Breast epithelium (tissue), 4 donors: ENCODE results near the gene KANSL2. TPM values are rescaled to one million over a fixed set of nuclear protein-coding genes. Genes with fewer than 3 reads are reported as not detected.
"Not testable (repeated sequence)": the region's sequence is repeated elsewhere in the genome, so short reads cannot be mapped to it uniquely, and the experiment has no call there.

ENCODE experiments used
- DNase-seq, 2 donors: peaks; one replicate each; pipeline ENCODE4 v3.0.0-alpha.2; 2019; ENCODE audit warnings: low spot score in 2 of 2
- H3K27ac ChIP-seq, 2 donors: fragments of 200-600 bp; sonication (generic) in 1 of 2; one replicate each; pipeline ENCODE4 v1.5.1; 2016 to 2019; ENCODE audit warnings: mild to moderate bottlenecking in 1 of 2
- H3K27me3 ChIP-seq, 2 donors: fragments of 200-600 bp; sonication (generic) in 1 of 2; one replicate each; pipeline versions ENCODE4 v1.5.1 to v1.6.0; 2017 to 2019; ENCODE audit warnings: control low read depth in 1 of 2, mild to moderate bottlenecking in 1 of 2
- H3K36me3 ChIP-seq: fragments of 200-600 bp; one replicate; pipeline ENCODE4 v1.5.1; 2019
- H3K4me1 ChIP-seq, 2 donors: fragments of 200-600 bp; sonication (generic); one replicate each; pipeline ENCODE4 v1.5.1; 2016 to 2019; ENCODE audit warnings: control low read depth in 1 of 2
- H3K4me3 ChIP-seq, 3 donors: fragments of 200-600 bp; sonication (generic); 1 replicate in 2 of 3; 2 replicates in 1 of 3; pipeline ENCODE4 v1.5.1; 2016 to 2019; ENCODE audit warnings: mild to moderate bottlenecking in 3 of 3, moderate library complexity in 2 of 3
- H3K9me3 ChIP-seq, 2 donors: fragments of 200-600 bp; sonication (generic) in 1 of 2; one replicate each; pipeline ENCODE4 v1.5.1; 2016 to 2019; ENCODE audit warnings: control low read depth in 1 of 2
- CTCF ChIP-seq, 3 donors: fragments of 450-650 bp; IDR thresholded peaks; one replicate each; pipeline ENCODE4 v1.5.1; 2016 to 2017; ENCODE audit warnings: antibody characterized with exemption in 3 of 3, mild to moderate bottlenecking in 3 of 3, moderate library complexity in 3 of 3
- POLR2A ChIP-seq: fragments of 450-650 bp; IDR thresholded peaks from one replicate; pipeline ENCODE4 v1.6.1; 2016; ENCODE audit warnings: antibody characterized with exemption, mild to moderate bottlenecking, moderate library complexity
- POLR2AphosphoS5 ChIP-seq, 3 donors: sonication (generic); formaldehyde crosslinking; IDR thresholded peaks; one replicate each; pipeline ENCODE4 v1.6.1; 2017; ENCODE audit warnings: antibody characterized with exemption in 3 of 3
- intact Hi-C: fragments of 100-400 bp; cut with DNase I; formaldehyde crosslinking; loops from one replicate; pipeline ENCODE4 v1.15.1; 2023; ENCODE audit warnings: low total_unique reads
- total RNA-seq, 3 donors: library from RNA; depleted of rRNA; stranded (reverse); fragments of >200 nt; gene quantifications; one replicate each; pipeline ENCODE4 v1.1.0, GENCODE V29; 2016

Gene KANSL2
- total RNA-seq, 3 donors from 2014 or later: 48.0 to 113 (median 76.4) TPM

GRCh38 chr12:48683534-48683933 is 1.5 kb upstream of the KANSL2 start:
- no peak for DNase-seq
- TF ChIP-seq CTCF (IDR thresholded peaks at IDR 0.05) (no peak), POLR2AphosphoS5 (IDR thresholded peaks at IDR 0.05) (no peak), POLR2A (no peak)
- Histone ChIP-seq H3K4me3 (no peak overlapping the region), H3K9me3 (no peaks in the 10 kb centered on the region), H3K27me3 (no peaks in the 10 kb centered on the region), H3K36me3 (no peaks in the 10 kb centered on the region), H3K4me1 (peaks cover 0 to 10% of the 10 kb centered on the region in 2 donors), H3K27ac (no peak overlapping the region)
- intact Hi-C loops: no loop called here

GRCh38 chr12:48682927-48683326 is 889 bp upstream of the KANSL2 start:
- H3K36me3 ChIP-seq: no peaks in the 10 kb centered on the region
- peaks cover 0 to 10% of the 10 kb centered on the region in 2 donors for H3K4me1 ChIP-seq
- DNase-seq: no peak
- TF ChIP-seq POLR2A: no peak
- TF ChIP-seq POLR2AphosphoS5 (IDR thresholded peaks at IDR 0.05): no peak
- no peak for TF ChIP-seq CTCF (IDR thresholded peaks at IDR 0.05)
- no peaks in the 10 kb centered on the region for H3K9me3 ChIP-seq
- intact Hi-C loops: no loop called here
- H3K27ac ChIP-seq: no peak overlapping the region
- H3K27me3 ChIP-seq: no peaks in the 10 kb centered on the region
- H3K4me3 ChIP-seq: peak overlapping the region; percentile 88 to 97 (median 96)

- H3K27me3 ChIP-seq, H3K9me3 ChIP-seq, intact Hi-C loops, H3K36me3 ChIP-seq, DNase-seq: not testable (repeated sequence)
- H3K27ac ChIP-seq: peak overlapping the region; percentile 36 to 94
- peak overlapping the region; percentile 88 to 97 (median 96) for H3K4me3 ChIP-seq
- peaks cover 0 to 10% of the 10 kb centered on the region in 2 donors for H3K4me1 ChIP-seq
These were observed 481 bp upstream of the KANSL2 start for GRCh38 chr12:48682533-48682905.

- DNase-seq: no peak
- Histone ChIP-seq H3K36me3 (no peaks in the 10 kb centered on the region), H3K4me1 (peaks cover 0 to 10% of the 10 kb centered on the region in 2 donors), H3K9me3 (no peaks in the 10 kb centered on the region), H3K27ac (peak overlapping the region; percentile 89 to 94), H3K4me3 (peak overlapping the region; percentile 88 to 97 (median 96)), H3K27me3 (no peaks in the 10 kb centered on the region)
- intact Hi-C loops: no loop called here
- TF ChIP-seq POLR2A: no peak
- no peak for TF ChIP-seq POLR2AphosphoS5 (IDR thresholded peaks at IDR 0.05)
- TF ChIP-seq CTCF (IDR thresholded peaks at IDR 0.05): no peak
These were observed 684 bp downstream of the KANSL2 start for GRCh38 chr12:48681399-48681709.

GRCh38 chr12:48680861-48681260 is 1.2 kb downstream of the KANSL2 start:
- intact Hi-C loops: no loop called here
- peak overlapping the region; percentile 88 to 97 (median 96) for H3K4me3 ChIP-seq
- DNase-seq: no peak
- no peaks in the 10 kb centered on the region for H3K9me3 ChIP-seq
- H3K36me3 ChIP-seq: no peaks in the 10 kb centered on the region
- H3K27me3 ChIP-seq: no peaks in the 10 kb centered on the region
- TF ChIP-seq POLR2A: no peak
- no peak for TF ChIP-seq POLR2AphosphoS5 (IDR thresholded peaks at IDR 0.05)
- no peak for TF ChIP-seq CTCF (IDR thresholded peaks at IDR 0.05)
- H3K27ac ChIP-seq: no peak overlapping the region
- peaks cover 0 to 10% of the 10 kb centered on the region in 2 donors for H3K4me1 ChIP-seq

GRCh38 chr12:48678551-48679185 is 3.4 kb downstream of the KANSL2 start:
- Histone ChIP-seq H3K36me3 (no peaks in the 10 kb centered on the region), H3K27ac (no peak overlapping the region), H3K9me3 (no peaks in the 10 kb centered on the region), H3K4me3 (peak overlapping the region in 1 of 3 donors; percentile 32), H3K27me3 (no peaks in the 10 kb centered on the region), H3K4me1 (peaks cover 0 to 10% of the 10 kb centered on the region in 2 donors)
- DNase-seq: no peak
- no peak for TF ChIP-seq CTCF (IDR thresholded peaks at IDR 0.05)
- no peak for TF ChIP-seq POLR2A
- TF ChIP-seq POLR2AphosphoS5 (IDR thresholded peaks at IDR 0.05): no peak
- intact Hi-C loops: no loop called here
